GM23248 (cell line): Measurements from ENCODE around the gene TENM4.

Experiments used
- EZH2 ChIP-seq: fragments of 200-600 bp; sonication (generic); IDR thresholded peaks from 2 replicates; pipeline ENCODE4 v1.6.1; 2018; ENCODE audit warnings: antibody characterized with exemption, mild to moderate bottlenecking; ENCODE audit not compliant: insufficient read depth, poor library complexity, severe bottlenecking
- EZH2phosphoT487 ChIP-seq: fragments of 200-600 bp; sonication (generic); IDR thresholded peaks from 2 replicates; pipeline ENCODE4 v1.6.1; 2018; ENCODE audit warnings: antibody characterized with exemption, moderate library complexity, mild to moderate bottlenecking, low read depth; ENCODE audit not compliant: insufficient read depth

DNA sequence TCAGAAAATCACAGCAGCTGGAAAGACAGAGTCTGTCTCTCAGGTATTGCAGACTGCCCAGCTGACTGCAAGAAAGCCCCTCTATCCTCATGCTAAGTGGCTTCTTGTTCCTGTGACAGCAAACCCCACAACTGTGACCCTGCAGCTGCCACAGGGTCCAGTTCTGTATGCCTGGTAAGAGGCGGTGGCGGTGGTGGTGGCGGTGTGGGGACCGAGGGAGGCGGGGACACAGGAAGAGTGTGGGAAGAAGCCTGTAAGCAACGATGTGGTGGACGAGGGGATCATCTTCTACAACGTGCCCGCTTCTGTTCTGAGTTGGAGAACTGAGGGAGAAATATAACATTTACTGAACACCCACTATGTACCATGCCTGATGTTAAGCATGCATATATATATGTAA is 112.4 kb downstream of the TENM4 start:
- TF ChIP-seq EZH2 (no peak), EZH2phosphoT487 (no peak)
